Measurements from ENCODE around the gene PRKCQ.

- TF ChIP-seq CTCF (IDR thresholded peaks at IDR 0.05; ENCODE audit: low read depth, low read length) = no peak
- TF ChIP-seq POLR2A (IDR thresholded peaks at IDR 0.05; ENCODE audit: extremely low read depth, insufficient read length) = no peak
- no peak for TF ChIP-seq MYC (IDR thresholded peaks at IDR 0.05; ENCODE audit: low read depth, low read length)
- TF ChIP-seq MAX (IDR thresholded peaks at IDR 0.05; ENCODE audit: low read depth, low read length) = no peak
Observed at GRCh38 chr10:6532321-6532720, 47.8 kb downstream of the PRKCQ start.
